ENCODE measurements around the gene SUPT3H.
"Not testable (repeated sequence)": the region's sequence is repeated elsewhere in the genome, so short reads cannot be mapped to it uniquely, and the experiment has no call there.

The SUPT3H gene

GRCh38 chr6:44935693-44936300, 441.9 kb downstream of the SUPT3H start:
- DNase-seq = no peak

GRCh38 chr6:44933108-44933507, 444.6 kb downstream of the SUPT3H start:
- no peak for DNase-seq

- no peak for DNase-seq
These were observed 445.1 kb downstream of the SUPT3H start for GRCh38 chr6:44932651-44933091.

GRCh38 chr6:44931385-44931784, 446.3 kb downstream of the SUPT3H start:
- no peak for DNase-seq

GRCh38 chr6:44926556-44926955, 451.2 kb downstream of the SUPT3H start:
- no peak for DNase-seq

GRCh38 chr6:44925100-44925739, 452.5 kb downstream of the SUPT3H start:
- DNase-seq = peak; percentile 6

- DNase-seq = no peak
These were observed 454.3 kb downstream of the SUPT3H start for GRCh38 chr6:44923444-44923843.

- no peak for DNase-seq
These were observed 455.9 kb downstream of the SUPT3H start for GRCh38 chr6:44921798-44922197.

- no peak for DNase-seq
These were observed 456.7 kb downstream of the SUPT3H start for GRCh38 chr6:44920952-44921491.

- DNase-seq = no peak
These were observed 458.9 kb downstream of the SUPT3H start for GRCh38 chr6:44918671-44919296.

GRCh38 chr6:44917430-44917829, 460.3 kb downstream of the SUPT3H start:
- DNase-seq = peak; percentile 9

GRCh38 chr6:44915111-44915510, 462.6 kb downstream of the SUPT3H start:
- DNase-seq = no peak

- no peak for DNase-seq
These were observed 463.6 kb downstream of the SUPT3H start for GRCh38 chr6:44914141-44914540.

GRCh38 chr6:44906761-44907160, 471.0 kb downstream of the SUPT3H start:
- no peak for DNase-seq

GRCh38 chr6:44900358-44900757, 477.4 kb downstream of the SUPT3H start:
- not testable (repeated sequence) for DNase-seq

GRCh38 chr6:44898296-44898930, 479.3 kb downstream of the SUPT3H start:
- DNase-seq = peak; percentile 59

- DNase-seq = no peak
These were observed 480.4 kb downstream of the SUPT3H start for GRCh38 chr6:44897316-44897715.

GRCh38 chr6:44896701-44897100, 481.0 kb downstream of the SUPT3H start:
- no peak for DNase-seq

- no peak for DNase-seq
These were observed 485.2 kb downstream of the SUPT3H start for GRCh38 chr6:44892579-44892978.

GRCh38 chr6:44879071-44879470, 498.7 kb downstream of the SUPT3H start:
- DNase-seq = not testable (repeated sequence)

- DNase-seq = not testable (repeated sequence)
These were observed 501.1 kb downstream of the SUPT3H start for GRCh38 chr6:44876638-44877037.

- no peak for DNase-seq
These were observed 508.3 kb downstream of the SUPT3H start for GRCh38 chr6:44869321-44869897.

- DNase-seq = no peak
These were observed 508.8 kb downstream of the SUPT3H start for GRCh38 chr6:44868910-44869309.
